ENCODE data around the gene PDCD1. TPM values are rescaled to one million over a fixed set of nuclear protein-coding genes. Genes with fewer than 3 reads are reported as not detected.

Gene PDCD1
- total and polyA plus RNA-seq, 2 of the 8 experiments (the other 6 are each of a cell fraction or from before 2014, with no cell fraction given): 0.48 to 1.1 TPM

DNA sequence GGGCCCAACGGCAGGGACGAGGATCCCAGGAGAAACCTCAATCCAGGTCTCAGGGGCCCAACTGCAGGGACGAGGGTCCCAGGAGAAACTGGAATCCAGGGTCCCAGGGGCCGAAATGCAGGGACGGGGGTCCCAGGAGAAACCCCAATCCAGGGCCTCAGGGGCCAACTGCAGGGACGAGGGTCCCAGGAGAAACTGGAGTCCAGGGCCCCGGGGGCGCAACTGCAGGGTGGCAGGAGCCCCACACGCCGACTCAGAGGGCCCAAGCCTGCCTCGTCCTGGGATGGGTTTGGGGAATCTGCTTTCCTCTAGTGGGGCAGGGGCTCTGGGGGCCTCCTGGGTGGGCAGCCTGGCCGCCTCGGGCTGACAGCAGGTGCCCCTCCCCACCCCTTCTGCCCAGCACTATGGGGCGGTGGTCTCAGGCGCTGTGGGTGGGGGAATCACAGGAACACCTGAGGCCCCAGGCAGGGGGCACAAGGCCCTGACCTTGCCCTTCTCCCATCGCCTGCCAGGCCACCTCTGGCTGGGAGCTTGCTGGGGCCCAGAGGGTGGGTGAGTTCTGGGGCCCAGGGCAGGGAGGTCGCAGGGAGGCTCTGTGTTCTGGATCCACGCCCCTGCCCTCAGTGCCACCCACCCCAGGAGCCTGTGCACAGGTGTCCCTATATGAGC lies 18.0 kb upstream of the PDCD1 start:
- Histone ChIP-seq H3K36me3 (ENCODE audit: control insufficient read depth in 2 of 4, insufficient read depth in 4 of 4, low read length in 3 of 4) (no peaks in the 10 kb centered on the region), H2BK12ac (ENCODE audit: low read depth, low read length) (peak overlapping the region; percentile 80; the same call in 1 of the 2 replicates), H3K4me2 (ENCODE audit: insufficient read depth in 1 of 2, low read depth in 2 of 2, low read length in 2 of 2) (no peak overlapping the region), H3K9me3 (ENCODE audit: insufficient read depth in 2 of 2, low read depth in 1 of 2, low read length in 1 of 2) (peaks cover 7 to 18% of the 10 kb centered on the region in 2 experiments; a peak in 3 of 4 replicates), H2BK20ac (ENCODE audit: low read length) (no peak overlapping the region), H3K4me3 (ENCODE audit: extremely low read depth in 1 of 4, insufficient read depth in 2 of 4, low read depth in 3 of 4, low read length in 4 of 4) (no peak overlapping the region), H3K27ac (ENCODE audit: low read depth, low read length) (no peak overlapping the region), H2AFZ (ENCODE audit: low read length) (no peak overlapping the region), H4K20me1 (replicated peaks in 1 of 2; ENCODE audit: control insufficient read depth in 1 of 2, insufficient read depth in 2 of 2, low read length in 2 of 2) (no peaks in the 10 kb centered on the region), H4K8ac (ENCODE audit: extremely low read depth, insufficient read depth, low read length) (no peak overlapping the region), H3K4ac (replicated peaks; ENCODE audit: insufficient read length, low read depth, low read length) (no peak overlapping the region), H2BK5ac (ENCODE audit: low read depth, low read length) (no peak overlapping the region), H3K23me2 (ENCODE audit: low read depth, low read length) (peaks cover 3% of the 10 kb centered on the region; the same call in 1 of the 2 replicates), H3K4me1 (replicated peaks in 1 of 4; ENCODE audit: control insufficient read depth in 3 of 4, insufficient read depth in 4 of 4, low read length in 3 of 4) (no peaks in the 10 kb centered on the region; a peak in 1 of 7 replicates), H3K56ac (replicated peaks; ENCODE audit: insufficient read length, low read depth, low read length) (no peak overlapping the region), H3K14ac (ENCODE audit: insufficient read length) (no peak overlapping the region), H4K5ac (ENCODE audit: insufficient read length, low read depth, low read length) (no peak overlapping the region), H3K27me3 (replicated peaks in 1 of 4; ENCODE audit: control insufficient read depth in 3 of 4, extremely low read depth in 1 of 4, insufficient read depth in 3 of 4, low read length in 3 of 4) (no peaks in the 10 kb centered on the region), H3K18ac (ENCODE audit: extremely low read depth, low read length) (no peak overlapping the region), H3K79me2 (ENCODE audit: control insufficient read depth in 1 of 2, insufficient read depth in 2 of 2, low read length in 2 of 2) (no peaks in the 10 kb centered on the region), H2AK5ac (ENCODE audit: low read depth, low read length) (no peak overlapping the region), H3K9ac (replicated peaks in 1 of 4; ENCODE audit: extremely low read depth in 1 of 4, low read depth in 3 of 4, low read length in 3 of 4) (no peak overlapping the region), H2BK15ac (ENCODE audit: low read length) (no peak overlapping the region), H4K91ac (replicated peaks; ENCODE audit: insufficient read length, low read length) (no peak overlapping the region), H2BK120ac (replicated peaks; ENCODE audit: low read depth, low read length) (no peak overlapping the region), H3K79me1 (ENCODE audit: low read depth, low read length) (no peaks in the 10 kb centered on the region), H3K23ac (ENCODE audit: insufficient read length) (no peak overlapping the region)
- 86% methylated on average over 17 of the region's 18 CpGs; no CpG with 5 or more reads in 1 of the 2 experiments for WGBS, 2 experiments (ENCODE audit: extremely low coverage in 1 of 2, insufficient coverage in 1 of 2, insufficient read length in 1 of 2, insufficient replicate concordance in 2 of 2, low coverage in 1 of 2, low lambda C conversion rate in 2 of 2, missing lambda C conversion rate in 1 of 2)
- CTCF ChIA-PET (ENCODE audit: partially characterized antibody): interaction anchor here (0.7 to 2.5 kb wide), 6 partner anchors 9 to 143 kb away, joined by 3 to 10 read pairs (median 3); partner anchors contain the start of gene NEU4
- DNase-seq (ENCODE audit: low read depth in 1 of 2, low spot score in 2 of 2) (no peak), FAIRE-seq (no peak)
- POLR2A ChIA-PET (ENCODE audit: partially characterized antibody): interaction anchor here (0.8 kb wide), 1 partner anchor 201 kb away, joined by 3 read pairs; no protein-coding TSS in a partner anchor
- TF ChIP-seq TBP (IDR thresholded peaks at IDR 0.05; ENCODE audit: low read depth, low read length): no peak
- no peak for TF ChIP-seq CTBP2 (IDR thresholded peaks at IDR 0.05; ENCODE audit: borderline replicate concordance, insufficient read depth, insufficient read length, low read length)

Data from H1 (cell line).